A549 (cell line): ENCODE measurements around the gene COX4I1.

ENCODE experiments used
- EP300 ChIP-seq, 2 experiments: fragments of >200 bp; sonication (Bioruptor Twin); formaldehyde crosslinking; IDR thresholded peaks; 2 replicates in 1 of 2; 3 replicates in 1 of 2; pipeline ENCODE4 v1.6.1; 2016 to 2017
- ESRRA ChIP-seq: fragments of 150-350 bp; IDR thresholded peaks from 2 replicates; pipeline ENCODE4 v1.6.1; 2014; ENCODE audit warnings: mild to moderate bottlenecking, low read length, borderline replicate concordance
- FOSL2 ChIP-seq, 2 experiments: fragments of 450-650 bp in 1 of 2; fragments of >200 bp in 1 of 2; sonication (Bioruptor Twin) in 1 of 2; formaldehyde crosslinking; IDR thresholded peaks; 2 replicates each; pipeline versions ENCODE4 v1.5.0 to v1.6.1; 2016 to 2020; ENCODE audit warnings: mild to moderate bottlenecking in 1 of 2, moderate library complexity in 1 of 2
- HOXB5 ChIP-seq: fragments of 250-450 bp; sonication (Bioruptor Pico); IDR thresholded peaks from 2 replicates; pipeline ENCODE4 v1.5.0; 2020; ENCODE audit warnings: mild to moderate bottlenecking, moderate library complexity
- NPAS2 ChIP-seq: fragments of 250-450 bp; sonication (Bioruptor Pico); IDR thresholded peaks from 2 replicates; pipeline ENCODE4 v1.8.0; 2022; ENCODE audit warnings: mild to moderate bottlenecking, moderate library complexity, borderline replicate concordance
- POLR2A ChIP-seq: IDR thresholded peaks from 2 replicates; pipeline ENCODE4 v1.6.1; 2012; ENCODE audit warnings: mild to moderate bottlenecking, low read length
- RAD21 ChIP-seq, 2 experiments: fragments of >200 bp in 1 of 2; sonication (Bioruptor Twin) in 1 of 2; formaldehyde crosslinking in 1 of 2; IDR thresholded peaks in 1 of 2; conservative IDR thresholded peaks in 1 of 2; 2 replicates in 1 of 2; 3 replicates in 1 of 2; pipeline ENCODE4 v1.6.1; 2012 to 2018; ENCODE audit warnings: inconsistent platforms in 1 of 2
- RNF2 ChIP-seq: fragments of 200-600 bp; sonication (generic); IDR thresholded peaks from 2 replicates; pipeline ENCODE4 v1.6.1; 2016; ENCODE audit warnings: low read depth, mild to moderate bottlenecking, antibody characterized with exemption, moderate library complexity, borderline replicate concordance
- ZFP36 ChIP-seq: fragments of 450-650 bp; IDR thresholded peaks from 2 replicates; pipeline ENCODE4 v1.6.1; 2014; ENCODE audit warnings: borderline replicate concordance; ENCODE audit not compliant: partially characterized antibody
- TF ChIP-seq, protein P1 (sequence below): fragments of >200 bp; sonication (Bioruptor Twin); formaldehyde crosslinking; IDR thresholded peaks from 3 replicates; pipeline ENCODE4 v1.5.1; 2016
- TF ChIP-seq, protein P2 (sequence below): fragments of 200-600 bp; sonication (generic); IDR thresholded peaks from 2 replicates; pipeline ENCODE4 v1.6.1; 2016; ENCODE audit warnings: antibody characterized with exemption, mild to moderate bottlenecking, moderate library complexity
- TF ChIP-seq, protein P3 (sequence below): IDR thresholded peaks from 2 replicates; pipeline ENCODE4 v1.6.1; 2012

DNA sequence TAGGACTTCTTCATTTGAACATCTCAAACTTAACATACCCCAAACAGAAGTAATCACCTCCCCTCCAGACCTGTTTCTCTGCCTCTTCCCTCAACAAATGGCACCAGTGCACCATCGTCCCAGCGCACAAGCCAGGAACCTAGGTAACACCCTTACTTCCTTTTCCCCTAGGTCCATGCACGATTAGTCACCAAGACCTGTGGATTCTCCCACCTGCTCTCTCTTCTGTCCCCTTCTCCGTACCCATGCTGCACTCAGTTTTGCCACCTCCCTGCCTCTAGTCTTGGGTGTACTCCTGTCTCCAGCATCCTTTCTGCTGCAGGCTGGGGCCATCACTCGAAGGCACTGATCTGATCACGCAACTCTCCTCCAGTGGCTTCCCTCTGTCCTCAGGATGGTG is 3.3 kb upstream of the COX4I1 start:
- TF ChIP-seq, protein P1, sequence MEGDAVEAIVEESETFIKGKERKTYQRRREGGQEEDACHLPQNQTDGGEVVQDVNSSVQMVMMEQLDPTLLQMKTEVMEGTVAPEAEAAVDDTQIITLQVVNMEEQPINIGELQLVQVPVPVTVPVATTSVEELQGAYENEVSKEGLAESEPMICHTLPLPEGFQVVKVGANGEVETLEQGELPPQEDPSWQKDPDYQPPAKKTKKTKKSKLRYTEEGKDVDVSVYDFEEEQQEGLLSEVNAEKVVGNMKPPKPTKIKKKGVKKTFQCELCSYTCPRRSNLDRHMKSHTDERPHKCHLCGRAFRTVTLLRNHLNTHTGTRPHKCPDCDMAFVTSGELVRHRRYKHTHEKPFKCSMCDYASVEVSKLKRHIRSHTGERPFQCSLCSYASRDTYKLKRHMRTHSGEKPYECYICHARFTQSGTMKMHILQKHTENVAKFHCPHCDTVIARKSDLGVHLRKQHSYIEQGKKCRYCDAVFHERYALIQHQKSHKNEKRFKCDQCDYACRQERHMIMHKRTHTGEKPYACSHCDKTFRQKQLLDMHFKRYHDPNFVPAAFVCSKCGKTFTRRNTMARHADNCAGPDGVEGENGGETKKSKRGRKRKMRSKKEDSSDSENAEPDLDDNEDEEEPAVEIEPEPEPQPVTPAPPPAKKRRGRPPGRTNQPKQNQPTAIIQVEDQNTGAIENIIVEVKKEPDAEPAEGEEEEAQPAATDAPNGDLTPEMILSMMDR = no peak
- no peak for TF ChIP-seq RAD21 (conservative IDR thresholded peaks at IDR 0.05 in 1 of 2, IDR thresholded peaks at IDR 0.05 in 1 of 2)
- no peak for TF ChIP-seq FOSL2 (IDR thresholded peaks at IDR 0.05)
- no peak for TF ChIP-seq FOSL2 (CRISPR knock-in tag; IDR thresholded peaks at IDR 0.05)
- TF ChIP-seq HOXB5 = no peak
- TF ChIP-seq RNF2 = no peak
- TF ChIP-seq, protein P2, sequence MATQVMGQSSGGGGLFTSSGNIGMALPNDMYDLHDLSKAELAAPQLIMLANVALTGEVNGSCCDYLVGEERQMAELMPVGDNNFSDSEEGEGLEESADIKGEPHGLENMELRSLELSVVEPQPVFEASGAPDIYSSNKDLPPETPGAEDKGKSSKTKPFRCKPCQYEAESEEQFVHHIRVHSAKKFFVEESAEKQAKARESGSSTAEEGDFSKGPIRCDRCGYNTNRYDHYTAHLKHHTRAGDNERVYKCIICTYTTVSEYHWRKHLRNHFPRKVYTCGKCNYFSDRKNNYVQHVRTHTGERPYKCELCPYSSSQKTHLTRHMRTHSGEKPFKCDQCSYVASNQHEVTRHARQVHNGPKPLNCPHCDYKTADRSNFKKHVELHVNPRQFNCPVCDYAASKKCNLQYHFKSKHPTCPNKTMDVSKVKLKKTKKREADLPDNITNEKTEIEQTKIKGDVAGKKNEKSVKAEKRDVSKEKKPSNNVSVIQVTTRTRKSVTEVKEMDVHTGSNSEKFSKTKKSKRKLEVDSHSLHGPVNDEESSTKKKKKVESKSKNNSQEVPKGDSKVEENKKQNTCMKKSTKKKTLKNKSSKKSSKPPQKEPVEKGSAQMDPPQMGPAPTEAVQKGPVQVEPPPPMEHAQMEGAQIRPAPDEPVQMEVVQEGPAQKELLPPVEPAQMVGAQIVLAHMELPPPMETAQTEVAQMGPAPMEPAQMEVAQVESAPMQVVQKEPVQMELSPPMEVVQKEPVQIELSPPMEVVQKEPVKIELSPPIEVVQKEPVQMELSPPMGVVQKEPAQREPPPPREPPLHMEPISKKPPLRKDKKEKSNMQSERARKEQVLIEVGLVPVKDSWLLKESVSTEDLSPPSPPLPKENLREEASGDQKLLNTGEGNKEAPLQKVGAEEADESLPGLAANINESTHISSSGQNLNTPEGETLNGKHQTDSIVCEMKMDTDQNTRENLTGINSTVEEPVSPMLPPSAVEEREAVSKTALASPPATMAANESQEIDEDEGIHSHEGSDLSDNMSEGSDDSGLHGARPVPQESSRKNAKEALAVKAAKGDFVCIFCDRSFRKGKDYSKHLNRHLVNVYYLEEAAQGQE = no peak
- TF ChIP-seq, protein P3, sequence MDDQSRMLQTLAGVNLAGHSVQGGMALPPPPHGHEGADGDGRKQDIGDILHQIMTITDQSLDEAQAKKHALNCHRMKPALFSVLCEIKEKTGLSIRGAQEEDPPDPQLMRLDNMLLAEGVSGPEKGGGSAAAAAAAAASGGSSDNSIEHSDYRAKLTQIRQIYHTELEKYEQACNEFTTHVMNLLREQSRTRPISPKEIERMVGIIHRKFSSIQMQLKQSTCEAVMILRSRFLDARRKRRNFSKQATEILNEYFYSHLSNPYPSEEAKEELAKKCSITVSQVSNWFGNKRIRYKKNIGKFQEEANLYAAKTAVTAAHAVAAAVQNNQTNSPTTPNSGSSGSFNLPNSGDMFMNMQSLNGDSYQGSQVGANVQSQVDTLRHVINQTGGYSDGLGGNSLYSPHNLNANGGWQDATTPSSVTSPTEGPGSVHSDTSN = no peak
- TF ChIP-seq ESRRA = no peak
- no peak for TF ChIP-seq EP300 (IDR thresholded peaks at IDR 0.05)
- no peak for TF ChIP-seq NPAS2 (CRISPR knock-in tag)
- no peak for TF ChIP-seq POLR2A
- TF ChIP-seq ZFP36 = no peak
